Testis (tissue), 2 donors: ENCODE measurements around the gene WNT6.

Experiments used
- CTCF ChIP-seq, 3 experiments: fragments of 450-650 bp in 2 of 3; fragments of 200-600 bp in 1 of 3; sonication (generic) in 1 of 3; IDR thresholded peaks; one replicate each; pipeline ENCODE4 v1.5.1; 2016 to 2019; ENCODE audit warnings: antibody characterized with exemption in 3 of 3, mild to moderate bottlenecking in 2 of 3, moderate library complexity in 1 of 3
- POLR2A ChIP-seq: fragments of 450-650 bp; IDR thresholded peaks from one replicate; pipeline ENCODE4 v1.6.1; 2017; ENCODE audit warnings: antibody characterized with exemption, mild to moderate bottlenecking, moderate library complexity

- TF ChIP-seq CTCF (IDR thresholded peaks at IDR 0.05) (no peak), POLR2A (no peak)
Observed at GRCh38 chr2:218857371-218858137, 2.1 kb upstream of the WNT6 start.
